AG09309 (cell line): ENCODE measurements around the gene GRIP1.

Experiments
- DNase-seq: peaks from one replicate; pipeline ENCODE4 v3.0.0-alpha.2; 2010; ENCODE audit warnings: low read depth
- H3K4me3 ChIP-seq: 2 replicates; pipeline ENCODE4 v1.5.1; 2011; ENCODE audit warnings: mild to moderate bottlenecking, low read depth, low read length, moderate library complexity; ENCODE audit not compliant: control insufficient read depth
- TF ChIP-seq, protein P1 (sequence below): IDR thresholded peaks from 2 replicates; pipeline ENCODE4 v1.5.1; 2011; ENCODE audit warnings: mild to moderate bottlenecking, low read depth, low read length, inconsistent platforms; ENCODE audit not compliant: insufficient read depth, control insufficient read depth; ENCODE audit errors: missing control alignments

The GRIP1 gene

DNA sequence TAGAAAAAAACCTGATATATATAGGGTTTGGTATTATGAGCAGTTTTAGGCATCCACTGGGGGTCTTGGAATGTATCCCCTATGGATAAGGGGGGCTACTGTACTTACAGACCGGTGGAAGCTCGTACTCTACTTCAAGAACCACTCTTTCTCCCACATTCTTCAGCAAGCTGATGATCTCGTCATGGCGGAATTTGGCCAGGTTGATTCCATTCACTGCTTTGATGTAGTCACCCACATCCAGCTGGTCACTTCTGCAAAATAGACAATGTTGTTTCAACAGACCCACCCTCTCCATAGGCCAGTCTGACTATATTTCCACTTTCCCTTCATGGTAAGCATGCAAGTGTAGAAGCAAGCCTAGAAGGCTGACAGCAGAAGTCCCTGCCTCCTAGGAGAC, 139.9 kb downstream of the GRIP1 start:
- no peak overlapping the region for H3K4me3 ChIP-seq
- DNase-seq, result no peak
- TF ChIP-seq, protein P1, sequence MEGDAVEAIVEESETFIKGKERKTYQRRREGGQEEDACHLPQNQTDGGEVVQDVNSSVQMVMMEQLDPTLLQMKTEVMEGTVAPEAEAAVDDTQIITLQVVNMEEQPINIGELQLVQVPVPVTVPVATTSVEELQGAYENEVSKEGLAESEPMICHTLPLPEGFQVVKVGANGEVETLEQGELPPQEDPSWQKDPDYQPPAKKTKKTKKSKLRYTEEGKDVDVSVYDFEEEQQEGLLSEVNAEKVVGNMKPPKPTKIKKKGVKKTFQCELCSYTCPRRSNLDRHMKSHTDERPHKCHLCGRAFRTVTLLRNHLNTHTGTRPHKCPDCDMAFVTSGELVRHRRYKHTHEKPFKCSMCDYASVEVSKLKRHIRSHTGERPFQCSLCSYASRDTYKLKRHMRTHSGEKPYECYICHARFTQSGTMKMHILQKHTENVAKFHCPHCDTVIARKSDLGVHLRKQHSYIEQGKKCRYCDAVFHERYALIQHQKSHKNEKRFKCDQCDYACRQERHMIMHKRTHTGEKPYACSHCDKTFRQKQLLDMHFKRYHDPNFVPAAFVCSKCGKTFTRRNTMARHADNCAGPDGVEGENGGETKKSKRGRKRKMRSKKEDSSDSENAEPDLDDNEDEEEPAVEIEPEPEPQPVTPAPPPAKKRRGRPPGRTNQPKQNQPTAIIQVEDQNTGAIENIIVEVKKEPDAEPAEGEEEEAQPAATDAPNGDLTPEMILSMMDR, result no peak

DNA sequence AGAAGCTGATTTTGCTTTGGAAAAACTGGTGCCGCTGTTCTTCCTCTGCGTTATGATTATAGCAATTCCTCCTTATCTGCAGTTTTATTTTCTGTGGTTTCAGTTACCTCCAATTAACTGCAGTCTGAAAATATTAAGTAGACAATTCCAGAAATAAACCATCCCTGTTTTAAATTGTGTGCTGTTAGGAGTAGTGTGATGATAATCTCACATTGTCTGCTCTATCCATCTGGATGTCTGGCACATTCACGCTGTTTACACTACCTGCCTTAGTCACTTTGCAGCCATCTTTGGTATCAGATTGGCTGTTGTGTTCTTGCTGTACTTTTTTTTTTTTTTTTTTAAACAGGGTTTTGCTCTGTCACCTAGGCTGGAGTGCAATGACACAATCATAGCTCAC, 141.0 kb downstream of the GRIP1 start:
- TF ChIP-seq, protein P1, result no peak
- no peak for DNase-seq
- no peak overlapping the region for H3K4me3 ChIP-seq

DNA sequence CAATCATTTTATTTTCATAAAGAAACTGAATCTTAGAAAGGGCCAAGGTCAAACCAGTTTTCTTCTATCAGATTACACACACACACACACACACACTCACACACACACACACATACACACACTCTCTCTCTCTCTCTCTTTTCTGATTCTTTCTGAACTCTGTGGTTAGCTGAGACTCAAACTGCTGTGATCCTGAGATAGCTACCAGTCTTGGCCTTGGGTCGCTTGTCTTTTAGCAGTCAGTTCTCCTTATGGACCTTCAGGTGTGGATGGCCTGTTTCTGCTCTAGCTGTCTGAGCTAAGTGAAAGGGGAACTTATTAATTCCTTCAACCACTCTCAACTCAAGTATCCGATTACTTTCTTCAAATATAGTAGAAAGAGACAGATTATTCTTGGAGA, 145.1 kb downstream of the GRIP1 start:
- TF ChIP-seq, protein P1, result no peak
- H3K4me3 ChIP-seq, result no peak overlapping the region
- DNase-seq, result no peak

DNA sequence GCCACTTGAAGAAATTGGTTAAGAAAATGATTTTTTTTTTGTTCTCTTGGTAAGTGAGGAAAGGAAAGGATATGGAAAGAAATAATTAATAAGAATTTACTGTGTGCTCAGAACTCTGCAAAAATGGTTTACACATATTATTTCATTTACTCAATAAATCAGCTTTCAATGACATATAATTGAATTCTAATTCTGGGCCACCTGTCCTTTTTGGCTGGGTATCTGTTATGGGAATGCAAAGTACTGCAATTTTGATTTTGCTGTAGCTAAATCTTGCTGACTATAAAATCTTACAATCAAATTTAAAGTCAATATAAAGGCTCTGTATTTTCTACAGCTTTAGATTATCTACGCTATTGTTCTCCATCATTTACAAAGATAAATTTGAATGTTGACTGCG, 147.1 kb downstream of the GRIP1 start:
- TF ChIP-seq, protein P1, result no peak
- no peak overlapping the region for H3K4me3 ChIP-seq
- no peak for DNase-seq

DNA sequence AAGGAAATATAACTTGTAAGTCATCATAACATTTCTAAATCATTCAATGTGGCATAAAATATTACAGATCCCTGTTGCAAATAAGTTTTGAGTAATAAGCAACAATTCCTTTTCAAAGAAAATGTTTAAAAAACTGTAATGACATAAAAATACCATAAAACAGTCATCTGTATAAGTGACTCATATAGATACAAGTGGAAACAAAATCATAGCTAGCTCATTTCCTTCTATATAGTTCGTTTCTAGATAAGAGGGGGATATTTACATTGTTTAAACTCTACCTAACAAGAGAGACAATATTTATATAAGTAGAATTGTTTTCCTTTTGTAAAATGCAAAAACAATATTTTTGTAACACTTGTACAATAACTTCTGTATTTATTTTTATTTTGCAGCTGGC, 148.9 kb downstream of the GRIP1 start:
- H3K4me3 ChIP-seq, result no peak overlapping the region
- TF ChIP-seq, protein P1, result no peak
- DNase-seq, result no peak

DNA sequence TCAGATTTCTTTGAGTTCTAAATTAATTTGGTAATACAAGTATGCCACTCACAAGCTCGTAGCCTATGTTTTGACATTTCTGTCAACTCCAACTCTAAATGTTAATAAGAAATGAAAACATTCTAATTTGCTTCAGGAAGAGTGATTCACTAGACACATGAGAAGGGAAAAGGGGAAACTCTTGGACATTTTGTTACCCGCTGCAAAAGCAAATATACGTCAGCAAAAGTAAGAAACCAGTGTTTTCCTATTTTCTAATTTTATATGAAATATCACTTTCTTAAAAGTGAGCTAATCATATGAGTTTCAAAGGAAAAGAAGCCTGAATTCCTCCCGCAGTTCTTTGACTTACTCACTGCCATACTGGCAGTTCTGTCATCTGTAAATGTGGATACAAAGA, 162.3 kb downstream of the GRIP1 start:
- H3K4me3 ChIP-seq, result no peak overlapping the region
- TF ChIP-seq, protein P1, result no peak
- no peak for DNase-seq

DNA sequence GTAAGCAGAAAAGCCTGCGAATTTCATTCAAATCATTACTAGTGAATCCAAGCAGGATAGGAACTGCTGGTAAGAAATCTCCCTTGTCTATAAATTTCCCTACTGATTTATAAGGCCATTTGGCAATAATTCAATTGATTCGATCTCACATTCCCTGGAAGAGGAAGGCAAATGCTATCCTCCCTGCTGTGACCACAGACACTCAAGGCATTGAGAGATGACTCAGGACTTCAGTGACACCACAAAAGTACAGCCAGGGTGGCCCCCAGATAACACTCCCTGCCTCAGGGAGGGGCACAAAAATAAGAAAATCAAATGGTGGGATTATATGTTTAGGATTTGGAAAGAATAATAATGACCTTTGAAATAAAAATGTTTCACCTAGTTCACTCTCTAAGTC, 162.7 kb downstream of the GRIP1 start:
- H3K4me3 ChIP-seq, result no peak overlapping the region
- TF ChIP-seq, protein P1, result no peak
- DNase-seq, result no peak
